ENCODE data around the gene YARS2.
"Not testable (repeated sequence)": the region's sequence is repeated elsewhere in the genome, so short reads cannot be mapped to it uniquely, and the experiment has no call there.

Gene YARS2

DNA sequence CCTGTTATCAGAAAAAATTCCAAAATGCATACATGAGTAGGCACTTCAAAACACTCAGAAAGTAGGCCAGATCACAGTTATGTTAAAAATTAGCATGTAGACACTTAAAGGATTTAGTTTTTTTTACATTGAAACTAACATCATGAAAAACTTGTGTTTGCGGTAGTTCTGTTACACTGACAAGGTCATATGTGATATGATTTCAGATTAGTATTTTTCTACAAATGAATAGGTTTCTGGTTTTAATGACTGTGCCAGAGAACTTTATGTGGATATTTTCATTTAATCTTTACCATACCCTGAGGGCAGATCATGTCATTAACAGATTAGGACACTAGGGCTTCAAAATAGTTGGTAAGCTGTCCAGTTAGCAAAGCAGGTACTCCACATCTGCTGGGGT is 20.7 kb downstream of the YARS2 start:
- no peak overlapping the region for H3K27ac ChIP-seq
- TF ChIP-seq CTCF (IDR thresholded peaks at IDR 0.05) = no peak
- TF ChIP-seq ZFX (IDR thresholded peaks at IDR 0.05; ENCODE audit: borderline replicate concordance) = no peak

GRCh38 chr12:32727237-32727636 is 28.5 kb downstream of the YARS2 start:
- no peak overlapping the region for H3K27ac ChIP-seq
- TF ChIP-seq CTCF (IDR thresholded peaks at IDR 0.05) = no peak
- no peak for TF ChIP-seq ZFX (IDR thresholded peaks at IDR 0.05; ENCODE audit: borderline replicate concordance)

DNA sequence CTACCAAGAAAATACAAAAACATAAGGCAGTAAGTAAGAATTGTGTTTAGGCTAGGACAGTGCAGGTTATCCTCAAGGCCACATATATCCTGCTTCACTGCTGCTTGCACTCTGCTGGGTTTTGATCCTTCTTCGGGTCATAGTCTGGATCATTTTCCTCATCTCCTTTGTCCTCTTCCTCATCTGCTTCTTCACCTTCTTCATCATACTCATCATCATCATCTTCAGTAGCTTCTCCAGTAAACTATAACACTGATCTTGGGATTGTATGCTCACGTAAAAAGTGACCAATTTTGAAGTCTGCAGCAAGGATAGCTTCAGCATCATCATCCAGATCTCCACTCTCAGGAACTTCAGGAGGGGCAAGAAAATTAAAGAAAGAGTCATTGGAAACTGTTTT is 29.4 kb downstream of the YARS2 start:
- H3K27ac ChIP-seq = no peak overlapping the region
- TF ChIP-seq ZFX (IDR thresholded peaks at IDR 0.05; ENCODE audit: borderline replicate concordance) = no peak
- no peak for TF ChIP-seq CTCF (IDR thresholded peaks at IDR 0.05)

DNA sequence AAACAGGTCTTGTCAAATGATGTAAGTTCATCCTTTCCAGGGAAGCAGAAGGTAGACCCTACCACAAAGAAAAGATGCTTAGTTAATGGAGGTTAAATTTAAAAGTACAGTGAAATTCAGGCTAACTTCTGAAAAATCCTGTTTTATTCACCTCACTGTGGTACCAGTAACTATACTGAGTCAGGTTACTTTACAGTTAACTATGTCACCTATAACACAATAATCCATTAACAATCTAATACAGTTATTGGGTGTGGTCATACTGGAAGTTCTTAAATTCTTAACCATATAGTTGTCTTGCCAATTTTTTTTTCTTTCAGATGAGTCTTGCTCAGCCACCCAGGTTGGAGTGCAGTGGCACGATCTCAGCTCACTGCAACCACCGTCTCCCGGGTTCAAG is 30.4 kb downstream of the YARS2 start:
- not testable (repeated sequence) for H3K27ac ChIP-seq

- no peak overlapping the region for H3K27ac ChIP-seq
- TF ChIP-seq CTCF (IDR thresholded peaks at IDR 0.05) = no peak
- no peak for TF ChIP-seq ZFX (IDR thresholded peaks at IDR 0.05; ENCODE audit: borderline replicate concordance)
These were observed 36.8 kb downstream of the YARS2 start for GRCh38 chr12:32718926-32719325.

- H3K27ac ChIP-seq = no peak overlapping the region
- TF ChIP-seq CTCF (IDR thresholded peaks at IDR 0.05) = no peak
- no peak for TF ChIP-seq ZFX (IDR thresholded peaks at IDR 0.05; ENCODE audit: borderline replicate concordance)
These were observed 40.9 kb downstream of the YARS2 start for GRCh38 chr12:32714772-32715171.

GRCh38 chr12:32708926-32709325 is 46.8 kb downstream of the YARS2 start:
- no peak for TF ChIP-seq ZFX (IDR thresholded peaks at IDR 0.05; ENCODE audit: borderline replicate concordance)
- no peak for TF ChIP-seq CTCF (IDR thresholded peaks at IDR 0.05)
- no peak overlapping the region for H3K27ac ChIP-seq

- peak overlapping the region; percentile 6; the same call in 1 of the 2 replicates for H3K27ac ChIP-seq
- TF ChIP-seq CTCF (IDR thresholded peaks at IDR 0.05) (no peak), ZFX (IDR thresholded peaks at IDR 0.05; ENCODE audit: borderline replicate concordance) (no peak)
These were observed 49.2 kb downstream of the YARS2 start for GRCh38 chr12:32706335-32707024.
